PC-3 (cell line): ENCODE results near the gene WDR87. TPM values are rescaled to one million over a fixed set of nuclear protein-coding genes. Genes with fewer than 3 reads are reported as not detected.
A peak's percentile ranks its signal among the peaks of the same experiment; 100 is the strongest.

ENCODE experiments used
- ATAC-seq: fragments of 200-7000 bp; cut with Tn5 transposase; 2 replicates; pipeline ENCODE4 v1.9.1; 2020; ENCODE audit warnings: mild to moderate bottlenecking, moderate library complexity
- BruUV-seq: library from RNA; stranded (reverse); fragments of 400-500 nt; replicated peaks from 2 replicates; lab custom pipeline; 2021; lab: Mats Ljungman, UMichigan
- CTCF ChIA-PET: fragments of 300-600 bp; sonication (Branson Sonifier 250); formaldehyde crosslinking; loops from one replicate; lab custom pipeline; 2022; ENCODE audit warnings: antibody characterized with exemption; lab: Charles Lee
- POLR2A ChIA-PET: fragments of 300-600 bp; sonication (Branson Sonifier 250); formaldehyde crosslinking; loops from one replicate; lab custom pipeline; 2022; ENCODE audit warnings: antibody characterized with exemption; ENCODE audit not compliant: unreplicated experiment; lab: Charles Lee
- DNase-seq: peaks from one replicate; pipeline ENCODE4 v3.0.0-alpha.2; 2015
- H2AFZ ChIP-seq: fragments of 300-600 bp; sonication (generic); 2 replicates; pipeline ENCODE4 v1.6.0; 2016; ENCODE audit warnings: antibody characterized with exemption, low read length
- H3F3A ChIP-seq: fragments of 300-600 bp; sonication (generic); one replicate; pipeline ENCODE4 v1.6.0; 2017; ENCODE audit warnings: antibody characterized with exemption, low read length, control low read depth, mild to moderate bottlenecking; ENCODE audit not compliant: unreplicated experiment
- H3K27ac ChIP-seq: fragments of 300-600 bp; sonication (generic); 2 replicates; pipeline ENCODE4 v1.5.1; 2016; ENCODE audit warnings: mild to moderate bottlenecking, low read length
- H3K27me3 ChIP-seq: fragments of 300-600 bp; sonication (generic); 2 replicates; pipeline ENCODE4 v1.6.1; 2016; ENCODE audit warnings: low read length, mixed read lengths
- H3K36me3 ChIP-seq: fragments of 300-600 bp; sonication (generic); 2 replicates; pipeline ENCODE4 v1.6.1; 2016; ENCODE audit warnings: low read depth, mixed run types, low read length, mixed read lengths
- H3K4me1 ChIP-seq: fragments of 300-600 bp; sonication (generic); 2 replicates; pipeline ENCODE4 v1.5.1; 2016; ENCODE audit warnings: low read length; ENCODE audit not compliant: insufficient read depth
- H3K4me2 ChIP-seq: fragments of 300-600 bp; sonication (generic); 2 replicates; pipeline ENCODE4 v1.6.0; 2016; ENCODE audit warnings: low read length
- H3K4me3 ChIP-seq: fragments of 300-600 bp; sonication (generic); 2 replicates; pipeline ENCODE4 v1.5.1; 2016; ENCODE audit warnings: mild to moderate bottlenecking, low read length, mixed read lengths
- H3K79me2 ChIP-seq: fragments of 300-600 bp; sonication (generic); 2 replicates; pipeline ENCODE4 v1.6.1; 2017; ENCODE audit warnings: low read length, mixed read lengths
- H3K9ac ChIP-seq: fragments of 300-600 bp; sonication (generic); 2 replicates; pipeline ENCODE4 v1.6.0; 2016; ENCODE audit warnings: mild to moderate bottlenecking, low read length
- H3K9me2 ChIP-seq: fragments of 300-600 bp; sonication (generic); replicated peaks from 2 replicates; pipeline ENCODE4 v1.6.1; 2016; ENCODE audit warnings: mixed run types, low read length, mixed read lengths
- H3K9me3 ChIP-seq: fragments of 300-600 bp; sonication (generic); 2 replicates; pipeline ENCODE4 v1.6.1; 2016; ENCODE audit warnings: low read length, mixed read lengths
- H4K20me1 ChIP-seq: fragments of 300-600 bp; sonication (generic); 2 replicates; pipeline ENCODE4 v1.6.1; 2016; ENCODE audit warnings: low read length, mixed read lengths
- CTCF ChIP-seq: fragments of 300-600 bp; sonication (generic); conservative IDR thresholded peaks from 2 replicates; pipeline ENCODE4 v1.5.1; 2017; ENCODE audit warnings: antibody characterized with exemption, low read depth, mild to moderate bottlenecking, low read length
- EZH2 ChIP-seq: fragments of 300-600 bp; sonication (generic); IDR thresholded peaks from one replicate; pipeline ENCODE4 v1.6.1; 2017; ENCODE audit warnings: antibody characterized with exemption, mild to moderate bottlenecking, low read length; ENCODE audit not compliant: unreplicated experiment
- EZH2phosphoT487 ChIP-seq: fragments of 300-600 bp; sonication (generic); IDR thresholded peaks from 2 replicates; pipeline ENCODE4 v1.6.1; 2018; ENCODE audit warnings: mild to moderate bottlenecking, antibody characterized with exemption, low read length, borderline replicate concordance
- intact Hi-C: fragments of 100-400 bp; cut with micrococcal nuclease; formaldehyde crosslinking; loops from 2 replicates; pipeline ENCODE4 v1.9.0; 2023
- total RNA-seq: library from RNA; depleted of rRNA; stranded (reverse); fragments of >200 nt; gene quantifications from 2 replicates; pipeline ENCODE4 v1.2.3, GENCODE V29; 2014

Gene WDR87
- total RNA-seq, 1 experiment from 2014 or later: not detected

- Histone ChIP-seq H3K9me2 (no peaks in the 10 kb centered on the region), H3K27me3 (no peaks in the 10 kb centered on the region), H2AFZ (peak overlapping the region; percentile 75), H3K27ac (no peak overlapping the region), H3K9me3 (no peaks in the 10 kb centered on the region), H4K20me1 (no peaks in the 10 kb centered on the region), H3K4me1 (peaks cover 21% of the 10 kb centered on the region), H3K4me3 (peak overlapping the region; percentile 95), H3K4me2 (peak overlapping the region; percentile 88), H3K79me2 (peaks cover 59% of the 10 kb centered on the region), H3F3A (no peaks in the 10 kb centered on the region), H3K36me3 (no peaks in the 10 kb centered on the region), H3K9ac (peak overlapping the region; percentile 87)
- ChIA-PET POLR2A (interaction anchor here (0.5 kb wide), 1 partner anchor 24 kb away, joined by 3 read pairs; no protein-coding TSS in a partner anchor), CTCF (interaction anchor here (0.6 kb wide), 1 partner anchor 323 kb away, joined by 3 read pairs; no protein-coding TSS in a partner anchor)
- intact Hi-C loops: loop anchor here (2.0 kb wide), 2 partner anchors 25 to 91 kb away; no protein-coding TSS in a partner anchor
- TF ChIP-seq EZH2phosphoT487 (no peak), EZH2 (no peak), CTCF (no peak)
- BruUV-seq: TSS peak; percentile 63
- peak; percentile 4 for DNase-seq
- ATAC-seq: no peak
Measured at GRCh38 chr19:37907735-37908455, 1.5 kb upstream of the WDR87 start.

GRCh38 chr19:37906869-37907734, 708 bp upstream of the WDR87 start, which contains the start of gene SIPA1L3:
TSS of gene SIPA1L3 (plus strand) at chr19:37907208. CDS start at chr19:38081566, 174,358 bp downstream.
- POLR2A ChIA-PET: interaction anchor here (0.6 to 1.2 kb wide), 2 partner anchors 25 to 106 kb away, joined by 3 to 5 read pairs; no protein-coding TSS in a partner anchor
- peak within 1 kb of the TSS; percentile 99 for H2AFZ ChIP-seq
- H3K4me3 ChIP-seq: peak within 1 kb of the TSS; percentile 95
- BruUV-seq: no TSS peak
- no peaks in the 10 kb centered on the region for H3K36me3 ChIP-seq
- TF ChIP-seq EZH2phosphoT487: no peak
- intact Hi-C loops: loop anchor here (2.0 kb wide), 2 partner anchors 26 to 92 kb away; no protein-coding TSS in a partner anchor
- no peaks in the 10 kb centered on the region for H3K27me3 ChIP-seq
- H3F3A ChIP-seq: no peaks in the 10 kb centered on the region
- H4K20me1 ChIP-seq: no peaks in the 10 kb centered on the region
- ATAC-seq (peak; percentile 90), DNase-seq (peak; percentile 95)
- CTCF ChIA-PET: interaction anchor here (0.6 kb wide), 1 partner anchor 324 kb away, joined by 3 read pairs; no protein-coding TSS in a partner anchor
- peak within 1 kb of the TSS; percentile 67 for H3K27ac ChIP-seq
- H3K9ac ChIP-seq: peak within 1 kb of the TSS; percentile 87
- peaks cover 21% of the 10 kb centered on the region for H3K4me1 ChIP-seq
- peak within 1 kb of the TSS; percentile 88 for H3K4me2 ChIP-seq
- no peaks in the 10 kb centered on the region for H3K9me2 ChIP-seq
- H3K79me2 ChIP-seq: peaks cover 51% of the 10 kb centered on the region
- H3K9me3 ChIP-seq: no peaks in the 10 kb centered on the region

- DNase-seq (no peak), ATAC-seq (no peak)
- H3K4me2 ChIP-seq: no peak overlapping the region
- intact Hi-C loops: no loop called here
- no peaks in the 10 kb centered on the region for H3K9me3 ChIP-seq
- H3K36me3 ChIP-seq: no peaks in the 10 kb centered on the region
- H3K4me1 ChIP-seq: peaks cover 8% of the 10 kb centered on the region
- peaks cover 11% of the 10 kb centered on the region for H3K79me2 ChIP-seq
- H3K4me3 ChIP-seq: no peak overlapping the region
- H2AFZ ChIP-seq: no peak overlapping the region
- no peak overlapping the region for H3K9ac ChIP-seq
- ChIA-PET CTCF (interaction anchor here (0.6 to 1.2 kb wide), 4 partner anchors 102 to 332 kb away, joined by 3 to 8 read pairs (median 5); no protein-coding TSS in a partner anchor), POLR2A (no interaction called here)
- TF ChIP-seq EZH2phosphoT487 (no peak), EZH2 (no peak), CTCF (no peak)
- H3K27me3 ChIP-seq: no peaks in the 10 kb centered on the region
- H3F3A ChIP-seq: no peaks in the 10 kb centered on the region
- no TSS peak for BruUV-seq
- H4K20me1 ChIP-seq: no peaks in the 10 kb centered on the region
- H3K9me2 ChIP-seq: no peaks in the 10 kb centered on the region
- no peak overlapping the region for H3K27ac ChIP-seq
Measured at GRCh38 chr19:37903096-37903495, 3.3 kb downstream of the WDR87 start.
